Measurements from ENCODE around the gene PYGB.

DNA sequence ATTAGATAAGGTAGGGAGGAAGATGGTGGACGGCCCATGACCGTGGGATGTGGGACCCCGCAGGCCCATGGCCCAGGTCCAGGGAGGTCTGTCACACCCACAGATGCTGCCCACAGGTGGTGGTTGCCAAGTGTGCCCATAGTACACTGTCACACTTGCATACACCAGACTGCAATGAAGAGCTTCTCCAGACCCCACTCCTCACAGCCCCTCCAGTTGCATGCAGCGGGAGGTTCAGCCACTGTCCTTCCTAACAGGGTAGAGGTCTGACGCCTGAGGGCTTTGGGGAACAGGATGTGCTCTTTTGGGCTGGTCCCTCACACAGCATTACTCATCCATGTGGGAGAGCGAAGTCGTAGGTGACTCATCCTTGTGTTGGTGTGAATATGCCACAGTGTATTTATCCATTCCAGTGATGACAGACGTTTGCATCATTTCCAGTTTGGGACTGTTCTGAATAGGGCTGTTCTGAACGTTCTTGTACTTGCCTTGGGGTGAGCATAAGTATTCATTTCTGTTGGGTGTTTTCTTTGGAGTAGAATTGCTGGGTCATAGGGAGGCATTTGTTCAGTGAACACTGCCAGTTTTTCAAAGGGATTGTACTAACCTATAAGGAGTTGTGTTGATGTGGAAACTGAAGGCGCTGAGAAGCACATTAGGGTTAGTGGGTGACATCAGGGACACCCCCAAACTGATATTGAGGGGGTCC, 10.1 kb upstream of the PYGB start:
- TF ChIP-seq YY1 (IDR thresholded peaks at IDR 0.05; ENCODE audit: insufficient read depth, insufficient read length) (no peak), ZNF274 (IDR thresholded peaks at IDR 0.05; ENCODE audit: low read depth, low read length) (no peak), SUZ12 (IDR thresholded peaks at IDR 0.05; ENCODE audit: extremely low read depth, insufficient read depth, insufficient read length) (no peak)

Data from NT2/D1 (cell line).